ENCODE results near the gene EP400. TPM values are rescaled to one million over a fixed set of nuclear protein-coding genes. Genes with fewer than 3 reads are reported as not detected.

The EP400 gene
- total RNA-seq, result 5.7 and 6.7 TPM in 2 replicates

- DNase-seq (ENCODE audit: low read depth in 2 of 2), result peak; percentile 87 to 96
Observed at GRCh38 chr12:131949431-131950181, at the start of gene EP400. TSS of gene EP400 (plus strand) at chr12:131949942. CDS start at chr12:131960620, 10,678 bp downstream.

GRCh38 chr12:131900397-131900796 is 49.3 kb upstream of the EP400 start:
- DNase-seq (ENCODE audit: low read depth in 2 of 2), result peak in 1 of 2 donors; percentile 2

GRCh38 chr12:131901431-131902331 is 48.1 kb upstream of the EP400 start:
- peak in 1 of 2 donors; percentile 17 for DNase-seq (ENCODE audit: low read depth in 2 of 2)

GRCh38 chr12:131902332-131903241 is 47.2 kb upstream of the EP400 start:
- DNase-seq (ENCODE audit: low read depth in 2 of 2), result no peak

- no peak for DNase-seq (ENCODE audit: low read depth in 2 of 2)
Observed at GRCh38 chr12:131903270-131904255, 46.2 kb upstream of the EP400 start.

GRCh38 chr12:131904346-131904745 is 45.4 kb upstream of the EP400 start:
- no peak for DNase-seq (ENCODE audit: low read depth in 2 of 2)

GRCh38 chr12:131905081-131905629 is 44.6 kb upstream of the EP400 start:
- no peak for DNase-seq (ENCODE audit: low read depth in 2 of 2)

GRCh38 chr12:131905630-131906091 is 44.1 kb upstream of the EP400 start:
- no peak for DNase-seq (ENCODE audit: low read depth in 2 of 2)

- DNase-seq (ENCODE audit: low read depth in 2 of 2), result no peak
Observed at GRCh38 chr12:131907379-131908091, 42.2 kb upstream of the EP400 start.

- no peak for DNase-seq (ENCODE audit: low read depth in 2 of 2)
Observed at GRCh38 chr12:131908092-131909080, 41.4 kb upstream of the EP400 start.

GRCh38 chr12:131909081-131909751 is 40.5 kb upstream of the EP400 start:
- no peak for DNase-seq (ENCODE audit: low read depth in 2 of 2)

- no peak for DNase-seq (ENCODE audit: low read depth in 2 of 2)
Observed at GRCh38 chr12:131909752-131910219, 40.0 kb upstream of the EP400 start.

GRCh38 chr12:131910302-131911027 is 39.3 kb upstream of the EP400 start:
- DNase-seq (ENCODE audit: low read depth in 2 of 2), result no peak

GRCh38 chr12:131911028-131911650 is 38.6 kb upstream of the EP400 start:
- no peak for DNase-seq (ENCODE audit: low read depth in 2 of 2)

GRCh38 chr12:131911851-131912477 is 37.8 kb upstream of the EP400 start:
- DNase-seq (ENCODE audit: low read depth in 2 of 2), result no peak

All from lung microvascular endothelial cell (primary cell).